DMS79 treated with DMSO at 0.1 percent for 48 hours (cell line): ENCODE data around the gene NCR2.

Experiments used
- DNase-seq: peaks from one replicate; lab custom pipeline; 2025; lab: John Stamatoyannopoulos, UW

Gene NCR2

GRCh38 chr6:41359617-41360313 lies 24.4 kb downstream of the NCR2 start:
- DNase-seq = no peak

DNA sequence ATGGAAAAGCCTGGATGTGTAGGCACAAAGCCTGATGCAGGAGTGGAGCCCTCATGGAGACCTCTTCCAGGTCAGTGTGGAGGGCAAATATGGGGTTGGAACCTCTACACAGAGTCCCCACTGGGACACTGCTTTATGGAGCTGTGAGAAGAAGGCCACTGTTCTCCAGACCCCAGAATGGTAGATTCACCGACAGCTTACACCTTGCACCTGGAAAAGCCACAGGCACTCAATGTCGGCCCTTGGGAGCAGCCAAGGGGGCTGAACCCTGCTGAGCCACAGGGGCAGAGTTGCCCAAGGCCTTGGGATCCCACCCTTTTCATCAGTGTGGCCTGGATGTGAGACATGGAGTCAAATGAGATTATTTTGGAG lies 24.9 kb downstream of the NCR2 start:
- DNase-seq = no peak

GRCh38 chr6:41366150-41366549 lies 30.7 kb downstream of the NCR2 start:
- no peak for DNase-seq

DNA sequence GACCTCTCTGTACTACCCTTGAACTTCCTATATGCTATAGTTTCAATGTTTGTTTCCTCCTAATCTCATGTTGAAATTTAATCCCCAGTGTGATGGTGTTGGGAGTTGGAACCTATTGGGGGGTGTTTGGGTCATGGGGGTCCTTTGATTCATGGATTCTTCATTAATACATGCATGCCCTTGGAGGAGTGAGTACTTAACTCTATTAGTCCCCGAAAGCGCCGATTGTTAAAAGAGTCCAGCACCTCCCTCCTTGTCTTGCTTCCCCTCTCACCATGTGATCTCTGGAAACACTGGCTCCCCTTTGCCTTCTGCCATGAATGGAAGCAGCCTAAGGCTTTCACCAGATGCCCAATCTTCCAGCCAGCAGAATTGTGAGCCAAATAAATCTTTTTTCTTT lies 31.7 kb downstream of the NCR2 start:
- no peak for DNase-seq

- peak; percentile 76 for DNase-seq
Observed at GRCh38 chr6:41367700-41368099, 32.3 kb downstream of the NCR2 start.

GRCh38 chr6:41370488-41371111 lies 35.2 kb downstream of the NCR2 start:
- no peak for DNase-seq

GRCh38 chr6:41371461-41371991 lies 36.1 kb downstream of the NCR2 start:
- peak; percentile 30 for DNase-seq

- DNase-seq = peak; percentile 22
Observed at GRCh38 chr6:41371992-41372831, 36.8 kb downstream of the NCR2 start.

GRCh38 chr6:41372832-41373626 lies 37.6 kb downstream of the NCR2 start:
- no peak for DNase-seq

- no peak for DNase-seq
Observed at GRCh38 chr6:41373627-41373918, 38.2 kb downstream of the NCR2 start.

DNA sequence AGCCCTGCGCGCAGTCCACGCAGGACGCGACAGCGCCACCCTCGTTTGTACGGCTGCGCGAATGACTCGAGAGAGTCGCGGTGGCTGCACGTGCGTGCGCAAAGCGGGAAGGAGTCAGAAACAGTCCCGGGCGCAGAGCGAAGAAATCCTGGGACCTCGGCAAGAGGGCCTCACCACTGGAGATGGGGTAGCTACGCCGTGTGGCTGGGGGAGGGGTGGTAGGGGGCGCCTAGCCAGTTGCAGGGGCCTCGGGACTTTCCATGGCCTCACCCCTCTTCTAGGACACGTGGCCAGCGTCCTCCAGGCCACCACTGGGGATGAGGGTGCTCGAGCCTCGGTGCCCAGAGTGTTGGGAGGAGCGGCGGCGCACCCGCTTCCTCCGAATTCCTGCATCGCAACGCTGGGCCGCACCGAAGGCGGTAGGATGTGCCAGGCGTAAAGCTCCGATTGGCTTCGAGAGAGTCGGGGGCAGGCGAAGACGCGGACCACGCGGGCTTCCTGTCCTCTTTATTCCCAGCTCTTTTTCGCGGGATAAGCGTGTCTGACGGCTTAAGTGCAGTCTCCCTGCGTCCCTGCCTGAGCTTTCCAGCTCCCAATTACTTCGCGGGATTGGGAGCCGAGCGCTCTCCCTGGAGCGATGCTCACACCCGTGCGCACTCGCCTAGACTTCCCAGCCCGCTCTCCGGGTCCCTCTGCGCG lies 38.7 kb downstream of the NCR2 start:
- DNase-seq = peak; percentile 67

DNA sequence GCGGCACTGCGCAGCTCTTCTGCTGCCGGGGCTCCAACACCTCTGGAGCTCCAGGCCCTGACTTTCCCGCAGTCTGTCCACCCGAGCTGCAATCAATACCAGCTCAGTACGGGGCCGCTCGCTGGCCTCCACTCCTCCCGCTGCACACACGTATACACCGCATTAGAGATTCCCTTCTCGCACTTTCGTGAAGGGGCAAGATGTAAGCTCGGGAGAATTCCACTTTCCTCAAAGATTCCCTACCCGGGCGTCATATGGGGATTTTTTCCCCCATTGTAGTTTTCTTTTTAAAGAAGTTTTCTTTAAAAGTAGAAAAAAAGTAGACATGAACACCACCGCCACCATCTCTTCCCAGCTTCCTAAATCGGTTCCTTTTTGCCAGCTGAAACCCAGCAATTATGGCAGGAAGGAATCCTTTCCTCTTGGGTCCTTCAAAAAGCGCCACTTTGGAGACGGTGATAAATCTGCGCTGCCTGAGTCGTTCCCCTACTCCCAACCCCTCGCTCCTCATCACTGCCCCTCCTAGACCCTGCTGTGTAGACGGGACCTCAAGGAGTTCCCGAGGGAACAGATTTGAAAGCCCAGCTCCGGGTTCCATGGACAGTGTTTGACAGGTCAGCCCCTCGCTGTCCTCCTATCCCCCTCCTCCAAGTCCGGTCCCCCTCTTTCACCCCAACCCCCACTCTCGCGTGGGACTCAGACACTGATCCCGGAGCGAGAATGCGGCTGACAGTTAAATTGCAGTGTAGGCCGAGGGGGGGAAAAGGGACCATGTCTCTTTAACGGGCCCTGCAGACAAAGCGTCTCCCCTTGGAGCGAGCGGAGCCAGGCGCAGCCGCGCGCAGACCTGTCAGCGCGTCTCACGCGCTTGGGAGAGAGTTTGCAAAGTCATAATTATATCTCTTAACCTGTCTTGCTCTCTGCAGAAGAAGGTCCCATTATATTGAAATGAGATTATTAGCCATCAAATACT lies 39.5 kb downstream of the NCR2 start:
- no peak for DNase-seq

DNA sequence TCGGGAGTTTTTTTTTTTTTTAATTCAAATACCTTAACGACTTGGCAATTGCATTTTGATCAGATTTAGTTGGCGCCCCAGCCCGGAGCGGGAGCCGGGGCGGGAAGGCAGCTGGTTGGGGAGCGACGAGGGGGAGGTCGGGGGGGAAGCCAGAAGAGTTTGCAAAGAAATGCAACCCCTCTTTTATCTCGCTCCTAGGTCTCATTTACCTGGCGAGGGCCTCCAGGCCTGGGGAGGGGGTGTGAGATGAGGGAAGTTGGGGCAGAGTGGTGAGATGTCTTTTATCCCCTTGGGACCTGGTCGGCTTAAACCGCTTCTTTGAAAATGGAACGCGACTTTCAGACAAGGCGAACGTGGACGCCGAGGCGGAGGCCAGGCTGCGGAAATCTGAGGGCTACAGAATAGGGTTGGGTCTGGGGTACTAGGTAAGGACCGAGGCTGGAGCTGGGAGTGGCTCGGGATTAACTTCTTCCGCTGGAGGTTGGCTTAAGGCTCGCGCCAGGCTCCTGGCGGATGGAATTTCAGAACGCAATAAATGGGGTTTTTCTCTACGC lies 40.3 kb downstream of the NCR2 start:
- no peak for DNase-seq

DNA sequence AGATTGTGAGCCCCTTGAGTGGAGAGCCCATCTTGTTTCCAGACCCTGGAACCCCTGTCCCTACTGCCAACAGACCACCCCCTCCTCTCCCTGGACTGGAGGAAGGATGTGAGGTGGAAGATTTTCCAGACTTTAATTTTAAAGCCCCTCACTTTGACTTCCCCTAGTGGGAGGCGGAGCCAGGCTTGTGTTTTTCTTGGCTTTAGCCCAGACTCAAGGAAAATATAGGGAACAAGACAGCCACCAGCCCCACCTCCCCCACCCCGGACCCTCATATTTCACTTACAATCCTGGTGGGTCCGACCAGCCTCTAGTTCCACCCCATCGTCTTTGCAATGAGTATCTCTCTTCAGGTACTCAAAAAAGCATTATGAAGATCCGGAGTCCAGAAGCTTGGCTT lies 40.8 kb downstream of the NCR2 start:
- DNase-seq = no peak

GRCh38 chr6:41377071-41377470 lies 41.7 kb downstream of the NCR2 start:
- no peak for DNase-seq

GRCh38 chr6:41379306-41379705 lies 43.9 kb downstream of the NCR2 start:
- no peak for DNase-seq

GRCh38 chr6:41386594-41386993 lies 51.2 kb downstream of the NCR2 start:
- DNase-seq = no peak

GRCh38 chr6:41392246-41392645 lies 56.8 kb downstream of the NCR2 start:
- no peak for DNase-seq

DNA sequence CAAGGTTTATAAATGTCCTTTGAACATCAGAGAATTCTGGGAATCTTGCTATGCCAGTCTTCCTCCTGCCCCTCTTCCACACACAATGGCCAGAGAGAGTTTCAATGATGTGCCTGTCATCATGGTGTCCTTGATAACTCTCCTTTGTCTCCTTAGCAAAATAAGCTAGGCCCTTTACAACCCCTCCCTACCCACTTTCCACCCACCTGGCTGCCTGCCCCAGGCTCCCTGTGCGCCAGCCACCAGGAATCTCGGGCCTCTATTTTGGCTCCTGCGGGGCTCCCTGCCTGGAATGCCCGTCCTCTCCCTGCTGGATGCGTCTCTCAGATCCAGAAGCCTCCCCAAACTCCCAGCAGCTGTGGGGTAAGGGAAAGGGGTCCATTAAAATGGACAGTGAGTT lies 60.9 kb downstream of the NCR2 start:
- DNase-seq = no peak

DNA sequence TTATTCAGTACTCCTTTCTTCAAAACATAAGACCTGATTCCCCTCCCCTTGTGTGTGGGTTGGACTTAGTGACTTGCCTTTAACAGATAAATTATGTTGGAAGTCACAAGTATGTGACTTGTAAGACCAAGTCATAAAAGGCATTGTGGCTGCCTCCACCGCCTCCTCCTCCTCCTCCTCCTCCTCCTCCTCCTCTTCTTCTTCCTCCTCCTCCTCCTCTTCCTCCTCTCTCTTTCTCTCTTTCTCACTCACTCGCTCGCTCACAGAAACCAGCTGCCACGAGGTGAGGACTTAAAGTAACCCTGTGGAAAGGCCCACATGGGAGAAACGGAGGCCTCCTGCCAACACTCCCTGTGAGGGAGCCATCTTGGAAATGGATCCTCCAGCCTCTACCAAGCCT lies 64.0 kb downstream of the NCR2 start:
- no peak for DNase-seq
